ENCODE measurements around the gene CST6. TPM values are rescaled to one million over a fixed set of nuclear protein-coding genes. Genes with fewer than 3 reads are reported as not detected.

Gene CST6
- total RNA-seq, 1 donor = under 0.01 TPM

DNA sequence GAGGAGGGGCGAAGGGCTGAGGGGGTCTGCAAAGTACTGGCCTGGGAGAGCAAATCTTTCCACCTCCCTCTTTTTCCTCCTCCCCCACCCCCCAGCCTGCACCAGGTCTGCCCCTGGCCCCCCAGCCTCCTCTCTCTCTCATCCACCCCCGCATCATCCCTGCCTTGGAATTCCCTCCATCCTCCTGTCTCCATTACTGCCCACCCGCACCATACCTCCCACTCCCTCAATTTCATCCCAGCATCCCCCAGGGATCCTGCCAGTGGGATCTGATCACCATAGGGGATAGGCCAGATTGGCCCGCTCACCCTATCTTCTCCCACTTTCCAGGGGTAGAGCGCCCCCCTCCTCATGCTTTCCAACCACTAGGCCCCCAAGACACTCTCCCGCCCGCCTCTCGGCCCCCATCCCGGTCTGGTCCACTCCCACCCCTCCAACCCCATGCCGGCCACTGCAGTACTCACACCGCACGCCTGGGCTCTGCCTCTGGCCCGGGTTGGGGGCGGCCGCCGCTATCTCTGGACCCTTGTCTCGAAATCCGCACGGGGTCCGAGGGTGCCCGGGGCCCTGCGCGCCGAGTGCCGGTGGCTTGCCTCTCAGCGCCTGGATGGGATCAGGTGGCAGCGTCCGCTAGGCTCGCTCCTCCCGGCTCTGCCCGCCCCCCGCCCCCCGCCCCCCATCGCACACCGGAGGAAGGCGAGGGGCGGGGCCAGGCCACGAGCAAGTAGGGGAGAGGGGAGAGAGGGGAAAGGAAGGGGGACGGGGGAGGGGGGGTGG lies 36.9 kb downstream of the CST6 start, which contains the start of gene GAL3ST3:
Gene GAL3ST3 (minus strand): TSS at position 615 of the 777 bp plus-strand sequence. CDS start 3,746 bp downstream, outside the sequence.
- no peak within 1 kb of the TSS for H3K4me3 ChIP-seq (ENCODE audit: low read depth, low read length)
- TF ChIP-seq, protein P1, sequence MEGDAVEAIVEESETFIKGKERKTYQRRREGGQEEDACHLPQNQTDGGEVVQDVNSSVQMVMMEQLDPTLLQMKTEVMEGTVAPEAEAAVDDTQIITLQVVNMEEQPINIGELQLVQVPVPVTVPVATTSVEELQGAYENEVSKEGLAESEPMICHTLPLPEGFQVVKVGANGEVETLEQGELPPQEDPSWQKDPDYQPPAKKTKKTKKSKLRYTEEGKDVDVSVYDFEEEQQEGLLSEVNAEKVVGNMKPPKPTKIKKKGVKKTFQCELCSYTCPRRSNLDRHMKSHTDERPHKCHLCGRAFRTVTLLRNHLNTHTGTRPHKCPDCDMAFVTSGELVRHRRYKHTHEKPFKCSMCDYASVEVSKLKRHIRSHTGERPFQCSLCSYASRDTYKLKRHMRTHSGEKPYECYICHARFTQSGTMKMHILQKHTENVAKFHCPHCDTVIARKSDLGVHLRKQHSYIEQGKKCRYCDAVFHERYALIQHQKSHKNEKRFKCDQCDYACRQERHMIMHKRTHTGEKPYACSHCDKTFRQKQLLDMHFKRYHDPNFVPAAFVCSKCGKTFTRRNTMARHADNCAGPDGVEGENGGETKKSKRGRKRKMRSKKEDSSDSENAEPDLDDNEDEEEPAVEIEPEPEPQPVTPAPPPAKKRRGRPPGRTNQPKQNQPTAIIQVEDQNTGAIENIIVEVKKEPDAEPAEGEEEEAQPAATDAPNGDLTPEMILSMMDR (IDR thresholded peaks at IDR 0.05; ENCODE audit: insufficient read depth, low read depth, low read length) = no peak
- no peak for DNase-seq (ENCODE audit: low read depth)

- DNase-seq (ENCODE audit: low read depth) = no peak
- no peak overlapping the region for H3K4me3 ChIP-seq (ENCODE audit: low read depth, low read length)
- TF ChIP-seq, protein P1 (IDR thresholded peaks at IDR 0.05; ENCODE audit: insufficient read depth, low read depth, low read length) = no peak
Observed at GRCh38 chr11:66050581-66051231, 38.9 kb downstream of the CST6 start.

- TF ChIP-seq, protein P1 (IDR thresholded peaks at IDR 0.05; ENCODE audit: insufficient read depth, low read depth, low read length) = no peak
- DNase-seq (ENCODE audit: low read depth) = no peak
- peak overlapping the region; percentile 89 for H3K4me3 ChIP-seq (ENCODE audit: low read depth, low read length)
Observed at GRCh38 chr11:66051371-66051765, 39.6 kb downstream of the CST6 start.

- peak; percentile 99 for DNase-seq (ENCODE audit: low read depth)
- H3K4me3 ChIP-seq (ENCODE audit: low read depth, low read length) = peak within 1 kb of the TSS; percentile 89
- TF ChIP-seq, protein P1 (IDR thresholded peaks at IDR 0.05; ENCODE audit: insufficient read depth, low read depth, low read length) = no peak
Observed at GRCh38 chr11:66051766-66052663, 40.2 kb downstream of the CST6 start, which contains the start of gene SF3B2. Gene SF3B2, plus strand, starts transcription at chr11:66052364. Its CDS starts 21 bp downstream, at chr11:66052385.

DNA sequence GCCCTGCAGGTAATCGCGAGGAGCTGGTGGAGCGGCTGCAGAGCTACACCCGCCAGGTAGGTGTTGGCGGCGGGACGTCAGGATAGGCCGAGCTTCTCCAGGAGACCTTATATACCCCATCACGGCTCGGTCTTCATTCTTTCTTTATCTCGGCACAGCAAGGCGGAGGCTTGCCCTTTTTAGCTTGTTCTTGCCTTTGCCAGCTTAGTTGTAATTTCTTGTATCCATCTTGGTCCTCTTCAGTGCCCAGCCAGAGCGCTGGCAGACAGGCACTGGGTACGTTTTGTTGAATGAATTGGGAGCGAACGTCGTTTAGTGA lies 40.8 kb downstream of the CST6 start:
- peak overlapping the region; percentile 89 for H3K4me3 ChIP-seq (ENCODE audit: low read depth, low read length)
- DNase-seq (ENCODE audit: low read depth) = no peak
- TF ChIP-seq, protein P1 (IDR thresholded peaks at IDR 0.05; ENCODE audit: insufficient read depth, low read depth, low read length) = no peak

GRCh38 chr11:66055021-66055420 lies 43.2 kb downstream of the CST6 start:
- DNase-seq (ENCODE audit: low read depth) = no peak
- H3K4me3 ChIP-seq (ENCODE audit: low read depth, low read length) = no peak overlapping the region
- TF ChIP-seq, protein P1 (IDR thresholded peaks at IDR 0.05; ENCODE audit: insufficient read depth, low read depth, low read length) = no peak

Data from fibroblast of villous mesenchyme (primary cell).